GM10266 (cell line): ENCODE measurements around the gene CT55.
A peak's percentile ranks its signal among the peaks of the same experiment; 100 is the strongest.
"Not testable (repeated sequence)": the region's sequence is repeated elsewhere in the genome, so short reads cannot be mapped to it uniquely, and the experiment has no call there.

ENCODE experiments used
- DNase-seq: peaks from one replicate; pipeline ENCODE4 v3.0.0; 2012; ENCODE audit errors: extremely low spot score
- CTCF ChIP-seq: IDR thresholded peaks from 2 replicates; pipeline ENCODE4 v1.5.1; 2012; ENCODE audit warnings: mild to moderate bottlenecking, low read depth; ENCODE audit not compliant: control insufficient read depth, insufficient read depth; ENCODE audit errors: missing control alignments

CT55 gene

DNA sequence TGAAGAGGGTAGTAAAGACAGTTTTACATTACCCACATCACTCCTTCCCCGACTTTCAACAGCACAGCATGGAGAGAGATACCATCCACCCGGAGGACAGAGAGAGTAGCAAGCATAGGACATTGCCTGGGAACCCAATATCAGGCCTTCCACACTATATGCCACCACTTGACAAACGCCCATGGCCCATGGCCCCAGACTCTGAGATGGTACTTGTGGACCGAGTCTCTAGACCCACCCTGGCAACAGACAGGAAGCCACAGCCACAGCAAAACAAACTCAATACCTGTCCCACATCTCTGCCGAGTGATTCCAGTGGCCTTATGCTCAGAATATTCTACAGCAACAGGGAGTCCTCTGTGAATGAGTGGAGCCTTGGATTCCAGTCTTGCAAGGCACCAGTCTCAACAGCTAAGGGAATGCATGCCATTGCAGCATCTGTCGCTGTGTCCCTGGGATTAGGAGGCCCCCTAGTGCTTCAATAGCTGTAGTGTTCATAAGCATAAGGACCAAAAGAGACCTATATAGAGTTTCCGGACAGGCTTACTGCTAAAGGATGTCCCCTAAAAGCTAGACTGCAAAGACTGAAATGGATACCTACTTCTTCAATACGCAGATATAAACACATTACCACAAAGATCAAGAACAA, 14.7 kb upstream of the CT55 start:
- DNase-seq: peak; percentile 49
- TF ChIP-seq CTCF: peak; percentile 46

- no peak for DNase-seq
- no peak for TF ChIP-seq CTCF
These were observed 7.4 kb upstream of the CT55 start for GRCh38 chrX:135178636-135179035.

DNA sequence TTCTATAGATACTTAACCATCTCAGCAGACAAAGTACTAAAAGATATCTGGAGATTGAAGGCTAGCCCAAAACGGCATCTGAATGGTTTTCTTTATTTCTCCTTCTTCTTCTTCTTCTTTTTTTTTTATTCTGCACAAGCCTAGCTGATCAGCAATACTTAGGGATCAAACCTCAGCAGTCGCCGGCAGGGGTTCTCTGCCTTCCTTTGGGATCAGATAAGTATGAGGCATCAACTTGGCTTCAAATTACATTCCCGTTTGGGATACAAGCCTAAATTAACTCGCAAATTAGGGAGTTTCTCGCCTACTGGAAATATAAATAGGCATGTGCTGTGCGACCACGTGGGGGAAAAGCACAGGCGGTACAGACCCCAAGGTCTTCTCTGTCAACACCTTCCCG, 730 bp downstream of the CT55 start:
- no peak for TF ChIP-seq CTCF
- DNase-seq: no peak

DNA sequence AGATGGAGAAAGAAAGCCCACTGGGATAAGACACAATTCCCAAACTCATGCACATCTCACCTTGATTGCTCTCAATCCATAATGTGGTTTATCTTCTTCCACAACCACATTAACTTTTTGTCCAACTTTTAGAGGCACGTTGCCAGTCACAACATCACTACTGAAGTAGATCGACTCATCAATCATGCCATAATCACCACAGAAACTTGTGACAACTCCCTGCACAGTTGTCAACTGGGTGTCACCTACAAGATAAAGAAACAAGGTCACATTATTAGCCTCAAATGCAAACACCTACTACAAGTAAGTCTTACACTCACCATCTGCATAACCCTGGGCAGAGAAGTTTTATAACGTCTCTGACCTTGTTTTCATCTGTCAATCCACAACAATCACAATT, 1.7 kb downstream of the CT55 start:
- DNase-seq: not testable (repeated sequence)

- no peak for TF ChIP-seq CTCF
- no peak for DNase-seq
These were observed 2.7 kb downstream of the CT55 start for GRCh38 chrX:135168486-135168885.

DNA sequence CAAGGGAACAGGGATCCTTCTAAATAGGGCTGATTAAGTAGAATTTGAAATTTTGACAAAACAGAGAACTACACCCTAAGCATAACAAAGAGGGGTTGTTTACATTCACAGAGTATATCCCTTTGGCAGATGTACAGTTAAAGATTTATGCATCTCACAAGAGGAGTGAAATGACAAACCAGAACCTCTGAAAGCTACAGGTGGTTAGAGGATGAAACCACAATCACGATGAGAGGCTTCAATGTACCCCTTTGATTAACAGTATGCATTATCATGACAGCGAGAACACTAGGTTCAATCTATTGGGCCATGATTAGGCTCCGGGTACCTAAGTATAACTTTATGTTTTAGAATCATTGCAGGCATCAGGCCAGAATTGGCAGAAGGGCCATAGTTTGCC, 16.5 kb downstream of the CT55 start:
- DNase-seq: not testable (repeated sequence)

- not testable (repeated sequence) for DNase-seq
These were observed 45.1 kb downstream of the CT55 start for GRCh38 chrX:135126145-135126544.

GRCh38 chrX:135120056-135120576, 51.1 kb downstream of the CT55 start, which contains the start of gene ETDB:
TSS of gene ETDB (minus strand) at chrX:135120526. CDS start at chrX:135119261, 1,265 bp downstream.
- DNase-seq: not testable (repeated sequence)

DNA sequence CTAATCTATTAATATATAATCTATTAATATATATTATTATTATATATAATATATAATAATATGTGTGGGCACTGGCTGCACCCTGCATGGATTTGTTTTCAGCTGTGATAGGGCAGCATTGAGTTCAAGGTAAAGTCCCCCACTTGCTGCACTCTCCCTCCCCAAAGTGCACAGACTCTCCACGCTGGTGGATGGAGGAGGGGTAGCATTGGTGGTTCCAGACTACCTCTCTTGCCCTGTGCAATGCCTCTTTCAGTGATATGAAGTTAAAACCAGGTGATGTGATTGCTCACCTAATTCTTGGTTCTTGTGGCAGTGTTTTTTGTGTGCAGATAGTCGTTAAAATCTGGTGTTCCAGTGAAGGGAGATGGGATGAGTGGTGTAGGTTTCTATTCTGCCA, 55.1 kb downstream of the CT55 start:
- DNase-seq: not testable (repeated sequence)

DNA sequence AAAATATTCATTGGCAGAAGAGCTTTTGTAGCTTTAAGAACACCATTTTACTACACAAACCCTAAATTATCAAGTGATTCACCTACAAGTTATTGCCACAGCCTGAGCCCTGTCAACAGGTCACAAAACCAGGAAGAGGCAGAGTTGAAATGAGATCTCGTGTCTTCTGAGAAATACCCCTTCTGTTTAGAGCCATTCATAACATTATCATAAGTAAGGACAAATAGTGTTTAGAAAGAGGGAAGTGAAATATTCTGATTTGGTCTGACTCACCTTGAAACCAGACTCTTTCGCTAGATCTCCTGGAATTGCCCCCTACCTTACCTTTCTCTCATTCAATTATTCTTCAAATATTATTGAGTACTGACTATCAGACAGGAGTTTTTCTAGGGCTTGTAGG, 56.8 kb downstream of the CT55 start:
- peak; percentile 14 for DNase-seq
- no peak for TF ChIP-seq CTCF
